NCI-H1105 (cell line): Measurements from ENCODE around the gene SFN.
"Not testable (repeated sequence)": the region's sequence is repeated elsewhere in the genome, so short reads cannot be mapped to it uniquely, and the experiment has no call there.

ENCODE experiments used
- DNase-seq: peaks from one replicate; lab custom pipeline; 2025; lab: John Stamatoyannopoulos, UW

SFN gene

DNA sequence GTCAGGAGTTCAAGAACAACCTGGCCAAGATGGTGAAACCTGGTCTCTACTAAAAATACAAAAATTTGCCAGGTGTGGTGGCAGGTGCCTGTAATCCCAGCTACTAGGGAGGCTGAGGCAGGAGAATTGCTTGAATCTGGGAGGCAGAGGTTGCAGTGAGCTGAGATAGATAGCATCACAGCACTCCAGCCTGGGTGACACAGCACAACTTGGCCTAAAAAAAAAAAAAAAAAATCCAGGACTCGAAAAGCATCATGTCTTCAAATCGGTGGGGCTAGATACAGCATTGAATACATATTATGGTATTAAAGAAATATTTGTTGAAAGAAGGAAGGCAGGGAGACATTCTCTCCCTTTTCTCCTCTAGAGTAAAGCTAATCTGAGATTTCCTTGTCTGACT is 10.1 kb downstream of the SFN start:
- not testable (repeated sequence) for DNase-seq

DNA sequence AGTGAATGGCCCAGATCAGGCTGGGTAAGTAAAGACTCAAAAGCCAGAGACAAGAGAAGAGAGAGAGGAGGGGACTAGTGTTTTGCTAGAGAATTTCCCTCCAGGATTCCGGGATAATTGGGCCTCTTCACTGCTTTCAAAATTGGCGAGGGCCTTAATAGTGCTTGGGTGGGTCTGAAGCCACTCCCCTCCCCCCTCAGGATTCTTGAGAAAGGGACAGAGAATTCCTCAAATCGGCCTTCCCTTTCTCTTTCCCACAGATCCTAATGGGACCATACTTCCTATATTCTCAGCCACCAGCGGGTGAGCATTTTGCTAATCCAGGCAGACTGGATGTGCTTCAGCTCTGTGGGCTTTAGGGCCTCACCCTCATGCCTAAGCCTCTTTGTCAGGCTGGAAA is 11.9 kb downstream of the SFN start:
- no peak for DNase-seq

DNA sequence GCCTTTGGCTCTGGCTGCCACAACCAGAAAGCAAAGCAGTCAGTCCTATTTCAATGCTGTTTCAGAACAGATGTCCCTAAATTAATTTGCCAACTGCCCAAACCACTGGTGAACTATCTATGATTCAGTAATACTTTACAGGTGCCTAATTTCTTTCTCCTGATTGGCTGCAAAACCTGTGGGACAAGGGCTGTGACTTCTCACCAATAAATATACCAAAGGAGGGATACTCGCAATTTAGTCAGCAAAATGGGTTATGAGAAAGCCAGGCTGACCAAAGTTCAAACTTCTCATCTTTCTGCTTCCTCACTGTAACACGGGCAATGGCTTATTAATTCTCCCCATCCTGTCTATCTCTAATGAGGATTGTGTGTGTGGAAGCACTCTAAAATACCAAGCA is 14.4 kb downstream of the SFN start:
- DNase-seq, result no peak

DNA sequence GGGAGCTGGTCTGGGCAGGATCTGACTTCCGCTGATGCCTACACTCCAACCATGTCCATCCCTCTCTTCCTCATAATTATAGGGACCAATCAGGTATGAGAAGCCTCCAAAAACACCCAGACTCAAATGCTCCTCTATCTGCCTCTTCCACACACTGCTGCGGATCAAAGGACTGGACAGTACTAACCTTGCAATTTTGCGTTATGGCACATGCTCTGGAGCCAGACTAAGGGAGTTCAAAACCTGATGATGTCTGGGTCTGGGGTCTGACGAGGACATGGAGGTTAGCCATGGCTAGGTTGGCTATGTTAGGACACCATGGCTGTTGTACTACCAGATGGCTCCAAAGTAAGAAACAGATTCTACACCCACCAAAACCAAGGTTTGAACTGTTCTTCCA is 16.8 kb downstream of the SFN start:
- no peak for DNase-seq

DNA sequence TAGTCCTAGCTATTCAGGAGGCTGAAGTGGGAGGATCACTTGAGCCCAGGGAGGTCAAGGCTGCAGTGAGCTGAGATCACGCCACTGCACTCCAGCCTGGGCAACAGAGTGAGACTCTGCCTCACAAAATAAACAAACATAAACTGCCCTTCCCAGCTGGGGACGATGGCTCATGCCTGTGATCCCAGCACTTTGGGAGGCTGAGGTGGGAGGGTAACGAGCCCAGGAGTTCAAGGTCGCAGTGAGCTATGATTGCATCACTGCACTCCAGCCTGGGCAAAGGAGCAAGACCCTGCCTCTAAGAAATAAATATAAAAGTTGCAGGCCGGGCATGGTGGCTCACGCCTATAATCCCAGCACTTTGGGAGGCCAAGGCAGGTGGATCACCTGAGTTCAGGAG is 18.7 kb downstream of the SFN start:
- not testable (repeated sequence) for DNase-seq

DNA sequence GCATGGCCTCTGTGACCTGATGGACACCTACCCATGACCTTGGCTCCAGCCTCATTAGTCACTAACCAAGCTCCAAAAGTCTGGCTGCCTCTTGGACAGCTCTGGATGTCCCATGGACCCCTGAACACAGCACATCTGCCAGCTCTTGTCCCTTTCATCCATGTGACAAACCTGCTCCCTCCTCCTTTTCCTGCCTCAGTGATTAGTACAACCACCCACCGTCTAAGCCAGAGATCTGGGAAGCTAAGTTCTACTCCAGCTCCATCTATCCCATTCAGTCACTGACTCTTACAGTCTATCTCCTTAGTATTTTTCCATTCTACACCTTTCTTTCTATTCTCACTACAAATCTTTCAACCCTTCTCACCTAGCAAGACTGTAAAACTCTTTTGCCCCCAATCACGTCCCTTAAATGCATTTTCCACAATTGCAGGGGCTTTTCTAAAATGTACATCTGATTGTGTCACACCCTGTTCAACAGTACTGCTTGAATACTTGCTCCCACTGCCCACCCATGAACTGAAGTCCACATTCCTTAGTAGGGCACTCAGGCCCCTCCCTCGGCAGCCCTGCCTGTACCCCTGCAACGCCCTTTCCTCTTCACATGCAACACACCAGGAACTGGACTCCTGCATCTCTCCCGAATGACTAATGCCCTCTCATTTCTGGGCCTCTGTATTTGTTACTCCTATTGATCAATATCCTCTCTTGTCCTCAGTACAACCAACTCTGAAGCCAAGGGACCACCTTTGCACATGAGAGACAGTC is 19.9 kb downstream of the SFN start:
- no peak for DNase-seq

DNA sequence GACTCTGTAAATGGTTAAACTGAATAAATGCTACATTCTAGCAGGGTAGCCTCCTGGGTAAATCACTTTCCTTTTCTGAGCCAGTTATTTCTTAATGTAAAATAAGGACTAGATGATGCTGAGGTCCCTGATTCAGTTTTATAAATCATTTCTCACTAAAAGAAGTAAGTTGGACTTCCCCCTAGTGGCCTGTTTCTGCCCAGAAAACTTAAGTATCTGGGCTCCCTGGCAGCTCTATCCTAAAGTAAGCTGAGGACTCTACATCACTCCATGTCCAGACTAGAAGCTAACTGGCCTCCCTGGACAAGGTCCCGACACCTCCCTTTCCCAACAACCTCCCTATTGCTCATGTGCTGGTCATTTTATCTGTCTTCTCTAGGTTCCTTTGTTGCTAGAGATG is 24.2 kb downstream of the SFN start:
- DNase-seq, result no peak

DNA sequence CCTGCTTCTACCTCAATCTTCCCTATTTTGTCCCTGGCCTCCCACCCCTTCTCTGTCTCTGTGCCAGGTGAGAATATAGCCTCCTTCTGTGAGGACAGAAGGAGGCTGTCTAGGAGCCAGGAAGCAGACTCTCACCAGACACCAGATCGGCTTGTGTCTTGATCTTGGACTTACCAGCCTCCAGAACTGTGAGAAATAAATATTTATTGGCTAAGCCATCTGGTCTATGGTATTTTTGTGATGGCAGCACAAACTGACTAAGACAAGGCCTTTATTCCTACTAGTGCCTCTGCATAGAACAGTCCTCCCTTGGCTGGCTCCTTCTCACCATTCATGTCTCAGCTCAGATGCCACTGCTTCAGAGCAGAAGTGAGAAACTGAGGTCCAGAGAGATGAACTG is 25.3 kb downstream of the SFN start:
- no peak for DNase-seq

DNA sequence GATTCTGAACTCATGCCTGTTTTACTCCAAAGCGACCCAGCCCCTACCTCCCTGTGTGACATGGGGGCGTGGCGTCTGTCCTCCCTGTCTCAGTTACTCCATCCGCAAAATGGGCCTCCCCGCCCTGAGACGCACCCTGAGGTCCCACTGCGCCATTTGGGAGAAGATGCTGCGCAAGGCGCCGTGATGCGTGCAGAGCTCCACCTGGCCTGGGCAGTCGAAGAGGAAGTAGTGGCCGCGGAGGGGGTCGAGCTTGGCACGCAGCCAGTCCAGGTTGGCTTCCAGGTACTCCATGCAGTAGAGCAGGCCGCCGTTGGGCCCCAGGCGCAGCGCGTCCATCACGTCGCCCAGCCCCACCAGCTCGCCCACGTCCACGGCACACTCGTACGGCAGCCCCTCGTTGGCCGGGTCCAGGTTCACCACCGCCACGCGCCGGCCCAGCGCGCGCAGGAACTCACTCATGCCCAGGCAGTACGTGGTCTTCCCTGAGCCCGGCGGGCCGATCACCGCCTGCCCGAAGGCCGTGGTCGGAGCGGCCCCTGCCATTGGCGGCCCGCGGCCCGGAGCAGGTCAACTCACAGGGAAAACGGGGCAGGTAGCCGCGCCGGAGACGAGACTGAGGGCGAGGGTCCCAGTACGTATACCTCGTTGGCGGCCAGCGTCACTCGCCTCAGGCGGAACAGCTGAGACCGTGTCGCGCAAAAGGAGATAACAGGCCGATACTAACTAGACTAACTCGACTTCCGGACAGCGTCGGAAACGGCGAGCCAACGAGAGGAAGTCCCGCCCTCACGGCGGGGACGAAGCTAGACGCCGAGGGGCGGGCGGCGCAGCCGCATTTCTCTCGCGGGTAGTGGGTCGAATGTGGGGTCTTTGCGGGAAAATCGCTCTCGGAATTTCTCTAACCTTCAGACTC is 26.9 kb downstream of the SFN start, which contains the start of gene GPN2:
TSS of gene GPN2 (minus strand) at position 733 of the 916 bp plus-strand sequence. CDS start at position 546, 187 bp downstream.
- DNase-seq, result peak; percentile 73

DNA sequence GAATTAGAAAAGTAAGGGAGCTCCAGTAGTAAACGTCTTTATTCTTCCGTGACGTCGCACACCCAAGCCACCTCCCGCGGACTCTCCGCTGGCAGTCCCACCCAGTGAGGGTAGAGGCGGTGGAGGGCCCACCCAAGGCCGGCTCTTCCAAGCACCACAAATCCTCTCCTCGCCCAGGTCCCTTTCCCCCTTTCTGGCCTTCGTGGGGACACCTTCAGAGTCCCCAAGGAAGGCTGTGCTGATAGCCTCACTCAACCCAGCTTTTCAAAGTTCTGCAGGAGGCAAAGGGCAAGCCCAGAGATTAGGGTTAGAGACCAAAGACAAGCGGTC is 27.5 kb downstream of the SFN start:
- no peak for DNase-seq

DNA sequence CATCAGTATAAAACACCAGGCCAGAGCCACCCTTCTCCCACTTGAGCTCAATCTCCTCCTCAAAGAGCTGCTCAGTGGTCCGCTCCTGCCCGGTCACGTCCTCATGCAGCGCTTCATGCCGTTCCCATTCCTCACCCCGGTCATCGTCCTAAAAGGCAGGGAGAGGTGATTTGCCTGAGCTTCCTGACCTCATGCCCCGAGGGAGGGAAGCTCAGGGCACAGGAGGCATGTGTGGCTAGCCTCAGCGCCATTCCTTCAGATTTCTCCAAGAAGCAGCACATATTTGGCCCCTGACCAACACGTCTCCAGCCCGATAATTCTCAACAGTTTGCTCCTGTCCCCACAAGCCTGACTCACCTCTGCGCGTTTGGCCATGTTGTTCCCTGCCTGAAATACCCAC is 31.3 kb downstream of the SFN start:
- no peak for DNase-seq

DNA sequence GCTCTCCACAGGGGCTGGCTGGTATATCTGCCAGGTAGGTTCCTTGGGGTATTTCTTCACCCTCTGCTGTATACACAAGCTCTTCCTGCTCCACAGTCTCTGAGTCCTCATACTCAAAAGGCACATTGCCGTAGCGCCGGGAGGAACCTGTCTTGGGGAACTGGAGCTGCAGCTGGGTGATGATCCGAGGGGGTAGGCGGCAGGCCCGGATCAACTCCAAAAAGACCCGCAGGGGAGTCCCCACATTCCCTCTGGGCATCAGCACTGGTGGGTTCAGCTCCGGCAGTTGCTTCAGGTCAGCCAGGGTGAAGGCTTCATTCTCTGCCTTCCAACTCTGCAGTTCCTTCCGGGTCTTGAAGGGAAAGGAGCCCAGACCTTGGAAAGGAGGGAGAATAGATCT is 34.4 kb downstream of the SFN start:
- DNase-seq, result no peak

DNA sequence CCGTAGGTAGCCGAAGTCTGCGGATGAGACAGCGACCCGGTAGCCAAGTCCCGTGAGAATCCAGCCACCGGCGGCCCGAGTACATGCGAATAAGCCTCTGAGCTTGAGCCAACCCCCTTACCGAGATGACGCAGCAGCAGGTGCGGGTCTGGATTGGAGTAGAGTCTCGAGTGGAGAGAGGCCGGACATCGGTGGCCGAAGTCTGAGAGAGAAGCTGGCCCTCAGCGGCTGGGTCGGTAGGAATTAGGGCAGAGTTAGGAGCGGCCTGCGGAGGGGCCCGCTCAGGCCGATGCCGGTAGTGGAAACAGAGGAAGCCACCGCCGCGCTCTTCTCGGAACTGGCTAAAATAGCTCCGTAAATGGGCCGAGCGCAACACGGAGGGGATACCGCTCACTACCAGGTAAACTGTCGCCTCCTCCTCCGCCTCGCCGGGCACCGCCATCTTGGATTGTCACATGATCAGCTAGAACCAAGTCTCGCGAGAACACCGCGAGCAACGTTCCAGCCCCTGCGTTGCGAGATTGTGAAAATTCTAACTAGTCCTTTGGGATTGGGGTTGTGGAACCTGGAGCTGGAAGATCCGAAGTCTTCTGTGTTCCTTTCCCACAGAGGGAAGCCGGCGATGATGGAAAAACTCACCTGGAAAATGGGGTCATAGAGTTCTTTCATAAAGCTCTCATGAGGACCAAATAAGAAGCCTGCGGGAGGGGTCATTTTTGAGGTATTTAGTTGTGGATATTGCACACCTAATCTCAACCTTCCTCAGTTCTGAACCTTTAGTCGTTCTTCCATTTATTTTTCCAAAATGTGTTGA is 37.3 kb downstream of the SFN start, which contains the start of gene GPATCH3:
TSS of gene GPATCH3 (minus strand) at position 467 of the 814 bp plus-strand sequence. CDS start at position 442, 25 bp downstream.
- DNase-seq, result peak; percentile 95

DNA sequence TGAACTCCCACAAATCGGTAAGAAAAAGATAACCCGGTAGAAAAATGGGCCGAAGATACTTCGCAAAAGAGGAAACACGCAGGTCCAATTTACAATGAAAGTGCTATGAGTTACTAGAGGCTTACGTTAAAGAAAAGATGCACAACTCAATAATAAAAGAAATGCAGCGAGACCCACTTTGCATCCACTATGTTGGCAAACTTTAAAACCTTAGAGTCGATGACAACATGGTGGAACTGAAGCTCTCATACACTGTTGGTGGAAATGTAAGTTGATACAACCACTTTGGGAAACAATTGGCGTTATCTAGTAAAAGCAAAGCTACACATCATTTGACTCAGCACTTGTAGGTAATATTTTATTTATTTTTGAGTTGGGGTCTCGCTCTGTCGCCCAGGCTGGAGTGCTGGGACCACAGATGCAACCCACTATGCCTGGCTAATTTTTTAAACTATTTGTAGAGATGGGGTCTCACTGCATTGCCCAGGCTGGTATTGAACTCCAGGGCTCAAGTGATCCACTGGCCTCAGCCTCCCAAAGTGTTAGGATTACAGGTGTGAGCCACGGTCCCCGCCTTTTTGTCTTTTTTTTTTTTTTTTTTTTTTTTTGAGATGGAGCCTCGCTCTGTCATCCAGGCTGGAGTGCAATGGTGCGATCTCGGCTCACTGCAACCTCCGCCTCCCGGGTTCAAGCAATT is 38.0 kb downstream of the SFN start:
- no peak for DNase-seq

DNA sequence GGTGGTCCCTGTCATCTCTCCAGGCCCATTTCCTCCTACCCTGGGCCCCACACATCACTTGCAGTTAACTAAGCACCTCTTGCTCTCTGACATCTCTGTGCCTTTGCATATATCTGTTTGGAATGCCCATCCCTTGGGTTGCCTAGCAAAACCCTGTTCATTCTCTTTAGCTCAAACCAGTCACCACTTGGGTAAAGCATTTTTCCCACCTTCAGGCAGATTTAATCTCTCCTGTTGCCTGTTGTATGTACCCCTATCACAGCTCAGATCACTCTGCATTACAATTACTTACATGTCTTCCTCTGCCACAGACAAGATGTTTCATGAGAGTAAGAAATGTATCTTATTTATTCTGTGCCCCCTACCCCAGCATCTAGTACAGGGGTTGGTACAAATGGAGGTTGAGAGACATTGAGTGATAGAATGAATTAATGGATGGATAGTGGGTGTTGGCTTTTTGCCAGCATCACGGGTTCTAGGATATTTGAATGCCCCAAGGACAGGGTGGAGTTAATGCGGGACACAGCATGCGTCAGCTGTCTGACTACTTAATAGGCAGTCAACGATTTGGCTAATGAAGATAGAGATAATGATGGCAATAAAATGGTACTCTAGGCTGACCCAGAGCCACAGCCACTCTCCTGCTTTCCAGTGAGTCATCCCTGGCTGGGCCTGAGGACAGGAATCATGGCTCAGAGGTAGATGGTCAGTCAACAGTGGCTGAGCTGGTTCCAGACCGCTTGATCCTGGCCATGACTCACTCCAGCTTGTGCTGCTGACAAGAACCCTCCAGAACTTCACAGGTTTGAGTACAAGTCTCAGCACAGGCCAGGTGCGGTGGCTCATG is 44.3 kb downstream of the SFN start:
- DNase-seq, result no peak

DNA sequence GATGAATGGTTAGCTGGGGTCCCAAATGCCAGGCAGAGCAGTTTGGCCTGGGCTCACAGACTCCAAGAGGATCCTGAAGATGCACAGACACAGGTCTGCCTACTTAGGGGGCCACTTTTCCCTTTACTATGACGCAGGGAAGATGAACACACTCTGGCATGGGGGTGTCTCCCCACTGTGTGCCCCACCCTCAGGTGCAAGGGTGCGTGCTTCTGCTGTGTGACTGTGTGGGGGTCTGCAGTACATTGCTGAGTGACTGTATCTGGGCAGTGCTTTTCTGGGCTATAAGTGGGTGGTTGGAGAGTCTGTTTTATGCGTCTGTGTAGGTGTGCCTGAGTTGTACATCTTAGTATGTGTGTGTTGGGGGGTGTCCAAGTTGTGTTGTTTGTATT is 47.0 kb downstream of the SFN start:
- no peak for DNase-seq

DNA sequence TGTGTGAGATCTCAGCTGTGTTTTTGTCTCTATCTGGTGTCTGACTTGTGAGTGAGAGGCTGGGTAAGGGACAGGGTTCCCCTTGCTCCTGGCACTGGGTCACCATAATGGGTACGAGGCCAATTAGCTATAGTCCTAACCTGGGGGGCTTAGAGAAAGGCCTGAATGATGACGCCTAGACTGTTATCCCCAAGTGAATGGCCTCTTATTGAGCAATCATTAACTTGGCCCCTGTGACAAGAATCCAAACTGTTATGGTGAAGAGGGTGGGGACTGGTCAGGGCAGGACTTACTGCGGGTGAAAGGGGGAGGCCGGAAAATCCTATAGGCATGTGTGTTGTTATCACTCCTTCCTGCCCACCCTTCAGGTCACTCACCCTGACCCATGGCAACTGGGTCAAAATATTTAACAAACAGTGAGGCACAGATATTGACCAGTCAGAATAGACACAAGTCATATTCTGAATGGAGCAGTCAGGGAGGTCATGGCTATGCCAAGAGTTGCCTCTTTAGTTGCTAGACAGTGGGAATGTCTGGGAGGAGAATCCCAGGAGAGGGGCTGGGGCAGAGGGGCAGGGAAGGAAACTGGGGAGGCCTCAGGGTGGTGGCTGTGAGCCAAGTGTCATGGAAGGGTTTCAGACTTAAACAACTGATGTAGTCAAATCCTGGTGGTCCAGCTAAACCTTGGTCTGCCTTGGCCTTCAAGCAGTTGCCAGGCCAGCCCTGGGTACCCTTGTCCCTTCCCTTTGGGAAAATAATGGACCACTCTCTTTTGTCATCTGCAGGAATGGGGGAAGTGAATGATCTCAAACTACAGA is 47.6 kb downstream of the SFN start:
- DNase-seq, result no peak

DNA sequence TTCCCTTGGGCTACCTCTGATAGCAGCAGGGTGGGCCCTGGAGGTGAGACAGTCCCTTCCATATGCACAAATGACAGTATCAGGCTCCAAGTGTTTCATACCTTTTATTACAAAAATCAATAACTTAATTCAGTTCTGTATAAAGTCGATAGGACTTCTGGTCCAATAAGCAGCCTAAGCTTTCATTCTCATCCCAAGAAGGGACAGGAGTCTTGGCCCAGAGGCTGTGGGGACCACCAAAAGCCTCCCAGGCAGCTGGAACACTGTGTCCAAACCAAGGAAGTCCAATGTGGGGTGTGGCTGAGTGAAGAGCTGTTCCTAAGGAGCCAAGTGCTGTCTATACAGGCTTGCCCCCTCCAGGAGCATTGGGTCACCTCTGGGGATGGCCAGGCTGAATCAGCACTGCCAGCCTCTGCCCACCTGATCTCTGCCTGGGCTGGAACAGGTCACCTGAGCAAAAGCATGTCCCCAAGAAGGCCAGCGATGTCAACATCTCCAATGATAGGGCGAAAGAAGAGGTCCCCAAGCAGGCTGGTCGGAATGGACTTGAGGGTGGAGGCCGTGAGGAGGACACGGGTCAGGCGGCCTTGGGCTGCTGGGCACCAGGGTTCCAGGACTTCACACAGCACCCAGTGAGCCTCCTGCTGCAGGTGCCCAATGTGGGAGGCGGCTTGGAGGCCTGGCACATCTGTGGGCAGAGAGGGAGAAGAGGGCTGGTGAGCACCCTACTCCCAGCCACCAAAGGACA is 48.6 kb downstream of the SFN start:
- DNase-seq, result no peak

DNA sequence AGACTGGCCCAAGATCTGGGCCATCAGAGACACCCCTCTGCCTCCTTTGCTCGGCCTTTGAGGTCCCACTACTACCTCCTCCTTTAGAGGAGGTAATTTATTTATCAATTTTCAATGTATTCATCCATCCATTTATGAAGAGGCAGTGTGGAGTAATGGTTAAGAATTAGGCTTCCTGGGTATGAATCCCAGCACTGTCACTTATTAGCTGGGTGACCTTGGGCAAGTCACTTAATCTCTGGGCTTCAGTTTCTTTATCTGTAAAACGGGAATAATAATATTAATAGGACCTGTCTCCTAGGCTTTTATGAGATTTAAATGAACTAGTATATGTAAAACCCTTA is 49.2 kb downstream of the SFN start:
- DNase-seq, result no peak
